Small intestine (tissue), 7 donors: Measurements from ENCODE around the gene CEP83. TPM values are rescaled to one million over a fixed set of nuclear protein-coding genes. Genes with fewer than 3 reads are reported as not detected.
A peak's percentile ranks its signal among the peaks of the same experiment; 100 is the strongest.
"Not testable (repeated sequence)": the region's sequence is repeated elsewhere in the genome, so short reads cannot be mapped to it uniquely, and the experiment has no call there.

Source experiments
- DNase-seq, 2 donors: peaks; one replicate each; pipeline versions ENCODE4 v3.0.0 to v3.0.0-alpha.2; 2013
- FAIRE-seq: peaks from 2 replicates; lab custom pipeline; 2012; peaks lifted over from hg19 to GRCh38; lab: Jason Lieb, UNC
- H3K27ac ChIP-seq, 3 donors: one replicate each; pipeline ENCODE4 v1.5.1; 2013; ENCODE audit warnings: low read length in 2 of 3, mild to moderate bottlenecking in 2 of 3, control low read depth in 1 of 3, inconsistent platforms in 1 of 3, low read depth in 1 of 3, moderate library complexity in 1 of 3
- H3K27me3 ChIP-seq, 3 donors: one replicate each; pipeline ENCODE4 v1.6.1; 2013; ENCODE audit warnings: low read length in 3 of 3, inconsistent platforms in 1 of 3; ENCODE audit not compliant: control insufficient read depth in 3 of 3, insufficient read depth in 3 of 3
- H3K36me3 ChIP-seq, 3 donors: one replicate each; pipeline ENCODE4 v1.6.1; 2013; ENCODE audit warnings: low read length in 3 of 3, inconsistent platforms in 1 of 3, low read depth in 1 of 3, mild to moderate bottlenecking in 1 of 3, moderate library complexity in 1 of 3; ENCODE audit not compliant: control insufficient read depth in 3 of 3, insufficient read depth in 2 of 3
- H3K4me1 ChIP-seq, 3 donors: one replicate each; pipeline ENCODE4 v1.6.1; 2013; ENCODE audit warnings: low read length in 2 of 3, inconsistent platforms in 1 of 3, low read depth in 1 of 3, mild to moderate bottlenecking in 1 of 3, moderate library complexity in 1 of 3; ENCODE audit not compliant: control insufficient read depth in 3 of 3, insufficient read depth in 2 of 3
- H3K4me3 ChIP-seq, 3 donors: one replicate each; pipeline ENCODE4 v1.5.1; 2013; ENCODE audit warnings: low read length in 3 of 3, control low read depth in 1 of 3, inconsistent platforms in 1 of 3, low read depth in 1 of 3, mild to moderate bottlenecking in 1 of 3, moderate library complexity in 1 of 3
- H3K9me3 ChIP-seq, 2 donors: one replicate each; pipeline ENCODE4 v1.6.1; 2013; ENCODE audit warnings: low read depth in 1 of 2, low read length in 1 of 2; ENCODE audit not compliant: control insufficient read depth in 2 of 2, insufficient read depth in 1 of 2
- WGBS, 3 donors: extraction: QIAGEN DNeasy Blood & Tissue Kit; methylation state at CpG; one replicate each; pipeline ENCODE4 v1.1.7; 2013; 5-methylcytosine and 5-hydroxymethylcytosine counted together
- polyA plus RNA-seq, 4 donors: library from polyadenylated mRNA; stranded (reverse) in 3 of 4; unstranded in 1 of 4; fragments of 200-250 nt in 3 of 4; fragments of 120-200 nt in 1 of 4; gene quantifications; one replicate each; pipeline versions ENCODE4 v1.2.1 to v1.2.3, GENCODE V29; 2013
- donor health status: healthy with polysubstance abuse.
- donor health status: control.
- donor health status: control.
- donor health status: Bipolar disorder and iron deficiency.
- donor health status: healthy.

The CEP83 gene
- polyA plus RNA-seq, 4 donors = 3.8 to 17.3 (median 6.1) TPM

GRCh38 chr12:94326234-94326633 lies 133.4 kb downstream of the CEP83 start:
- H3K9me3 ChIP-seq = peaks cover 2 to 22% of the 10 kb centered on the region in 2 donors
- H3K4me3 ChIP-seq = no peak overlapping the region
- FAIRE-seq (no peak), DNase-seq (no peak)
- H3K27me3 ChIP-seq = no peaks in the 10 kb centered on the region
- WGBS, 3 donors = 79 to 93% (median 88%) methylated on average over 1 of the region's 1 CpG
- H3K27ac ChIP-seq = no peak overlapping the region
- peaks cover 0 to 28% (median 3%) of the 10 kb centered on the region in 3 donors for H3K36me3 ChIP-seq
- H3K4me1 ChIP-seq = no peaks in the 10 kb centered on the region

GRCh38 chr12:94322346-94322745 lies 137.3 kb downstream of the CEP83 start:
- Histone ChIP-seq H3K36me3 (peaks cover 0 to 29% (median 3%) of the 10 kb centered on the region in 3 donors), H3K27ac (no peak overlapping the region), H3K4me3 (no peak overlapping the region), H3K4me1 (no peaks in the 10 kb centered on the region), H3K9me3 (peaks cover 2 to 33% of the 10 kb centered on the region in 2 donors), H3K27me3 (no peaks in the 10 kb centered on the region)
- WGBS, 3 donors = 94 to 98% (median 95%) methylated on average over 2 of the region's 2 CpGs
- FAIRE-seq (no peak), DNase-seq (no peak)

GRCh38 chr12:94320109-94320508 lies 139.6 kb downstream of the CEP83 start:
- H3K4me1 ChIP-seq = no peaks in the 10 kb centered on the region
- H3K4me3 ChIP-seq = no peak overlapping the region
- peaks cover 0 to 25% (median 3%) of the 10 kb centered on the region in 3 donors for H3K36me3 ChIP-seq
- DNase-seq (no peak), FAIRE-seq (no peak)
- H3K27me3 ChIP-seq = no peaks in the 10 kb centered on the region
- H3K27ac ChIP-seq = no peak overlapping the region
- H3K9me3 ChIP-seq = peaks cover 2 to 33% of the 10 kb centered on the region in 2 donors

- H3K36me3 ChIP-seq = peaks cover 0 to 20% (median 1%) of the 10 kb centered on the region in 3 donors
- 49 to 85% (median 65%) methylated on average over 1 of the region's 1 CpG for WGBS, 3 donors
- no peak overlapping the region for H3K4me3 ChIP-seq
- DNase-seq (no peak), FAIRE-seq (no peak)
- H3K9me3 ChIP-seq = peaks cover under 1 to 34% of the 10 kb centered on the region in 2 donors
- no peak overlapping the region for H3K27ac ChIP-seq
- no peaks in the 10 kb centered on the region for H3K27me3 ChIP-seq
- no peaks in the 10 kb centered on the region for H3K4me1 ChIP-seq
These were observed 141.5 kb downstream of the CEP83 start for GRCh38 chr12:94318181-94318580.

- H3K4me3 ChIP-seq, FAIRE-seq, H3K27ac ChIP-seq, DNase-seq, H3K27me3 ChIP-seq, H3K4me1 ChIP-seq, H3K36me3 ChIP-seq: not testable (repeated sequence)
- WGBS, 3 donors = 93 to 99% (median 98%) methylated on average over 2 of the region's 2 CpGs
- H3K9me3 ChIP-seq = peaks cover 0 to 19% of the 10 kb centered on the region in 2 donors
These were observed 143.1 kb downstream of the CEP83 start for GRCh38 chr12:94316600-94316999.

GRCh38 chr12:94312378-94312777 lies 147.3 kb downstream of the CEP83 start:
- Histone ChIP-seq H3K4me1 (peaks cover 0 to 4% (median 0%) of the 10 kb centered on the region in 3 donors), H3K9me3 (peaks cover 0 to 5% of the 10 kb centered on the region in 2 donors), H3K4me3 (no peak overlapping the region), H3K27ac (peak overlapping the region in 1 of 3 donors; percentile 77), H3K27me3 (no peaks in the 10 kb centered on the region), H3K36me3 (peaks cover 0 to 2% (median 0%) of the 10 kb centered on the region in 3 donors)
- DNase-seq (peak; percentile 72 to 74), FAIRE-seq (no peak)
- 14 to 67% (median 49%) methylated on average over 1 of the region's 1 CpG for WGBS, 3 donors

- Histone ChIP-seq H3K27ac (no peak overlapping the region), H3K9me3 (peaks cover 0 to 5% of the 10 kb centered on the region in 2 donors), H3K36me3 (peaks cover 4 to 5% (median 4%) of the 10 kb centered on the region in 3 donors), H3K4me1 (peaks cover 0 to 4% (median 0%) of the 10 kb centered on the region in 3 donors), H3K4me3 (no peak overlapping the region), H3K27me3 (no peaks in the 10 kb centered on the region)
- FAIRE-seq (no peak), DNase-seq (no peak)
- WGBS, 3 donors = 77 to 89% (median 85%) methylated on average over 5 of the region's 5 CpGs
These were observed 150.3 kb downstream of the CEP83 start for GRCh38 chr12:94309373-94309772.

- peaks cover 0 to 4% (median 0%) of the 10 kb centered on the region in 3 donors for H3K4me1 ChIP-seq
- DNase-seq = no peak
- H3K9me3 ChIP-seq = peaks cover 0 to 1% of the 10 kb centered on the region in 2 donors
- WGBS, 3 donors = 83 to 92% (median 91%) methylated on average over 2 of the region's 2 CpGs
- H3K36me3 ChIP-seq = peaks cover 4 to 6% (median 5%) of the 10 kb centered on the region in 3 donors
- H3K4me3 ChIP-seq = no peak overlapping the region
- H3K27me3 ChIP-seq = no peaks in the 10 kb centered on the region
- no peak overlapping the region for H3K27ac ChIP-seq
- FAIRE-seq = no peak
These were observed 151.1 kb downstream of the CEP83 start for GRCh38 chr12:94308612-94309011.
